ENCODE results near the gene KLHL8. TPM values are rescaled to one million over a fixed set of nuclear protein-coding genes. Genes with fewer than 3 reads are reported as not detected.

Gene KLHL8
- total and polyA plus RNA-seq, 2 donors (not counting 1 experiment from before 2014, with no cell fraction given), result 2.3 to 14.3 TPM

DNA sequence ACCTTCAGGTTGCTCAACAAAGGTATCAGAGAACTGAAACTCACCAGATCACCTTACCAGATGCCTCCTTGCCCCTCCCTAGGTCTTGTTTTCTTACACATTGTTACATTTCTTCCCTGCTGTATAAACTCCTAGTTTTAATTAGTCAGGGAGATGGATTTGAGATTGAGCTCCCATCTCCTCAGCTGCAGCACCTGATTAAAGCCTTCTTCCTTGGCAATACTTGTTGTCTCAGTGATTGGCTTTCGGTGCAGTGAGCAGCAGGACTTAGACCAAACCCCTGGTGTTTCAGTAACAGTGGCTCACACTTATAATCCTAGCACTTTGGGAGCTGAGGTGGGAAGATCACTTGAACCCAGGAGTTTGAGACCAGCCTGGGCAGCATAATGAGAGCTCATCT, 42.5 kb upstream of the KLHL8 start:
- peaks cover 9% of the 10 kb centered on the region for H3K27me3 Mint-ChIP-seq
- DNase-seq, result no peak
- Histone ChIP-seq H3K4me1 (ENCODE audit: control insufficient read depth in 2 of 2, insufficient read depth in 2 of 2, low read length in 2 of 2) (peaks cover 0 to 6% of the 10 kb centered on the region in 2 donors), H2AFZ (ENCODE audit: insufficient read depth, low read depth, low read length, poor library complexity, severe bottlenecking) (no peak overlapping the region), H3K4me3 (ENCODE audit: control extremely low read depth in 1 of 5, extremely low read depth in 1 of 5, insufficient read depth in 1 of 5, low read depth in 2 of 5, low read length in 4 of 5) (no peak overlapping the region), H4K20me1 (ENCODE audit: control insufficient read depth, insufficient read depth, low read length, poor library complexity, severe bottlenecking) (no peaks in the 10 kb centered on the region), H3K36me3 (replicated peaks in 1 of 2; ENCODE audit: control extremely low read depth in 1 of 2, control insufficient read depth in 1 of 2, extremely low read depth in 1 of 2, insufficient read depth in 2 of 2, low read length in 1 of 2) (no peaks in the 10 kb centered on the region), H3K9ac (ENCODE audit: low read length) (no peak overlapping the region), H3K79me2 (ENCODE audit: control insufficient read depth, insufficient read depth, low read length) (no peaks in the 10 kb centered on the region), H3K27ac (ENCODE audit: low read length in 2 of 2) (no peak overlapping the region), H3K27me3 (replicated peaks in 1 of 4; ENCODE audit: control extremely low read depth in 1 of 4, control insufficient read depth in 3 of 4, insufficient read depth in 4 of 4, low read length in 3 of 4) (no peaks in the 10 kb centered on the region), H3K4me2 (replicated peaks; ENCODE audit: low read depth, low read length, poor library complexity, severe bottlenecking) (no peak overlapping the region), H3K9me3 (ENCODE audit: control extremely low read depth in 1 of 3, control insufficient read depth in 2 of 3, insufficient read depth in 1 of 3, low read length in 2 of 3) (peaks cover 0 to 3% (median 1%) of the 10 kb centered on the region in 3 donors)
- peaks cover 7% of the 10 kb centered on the region for H3K4me1 Mint-ChIP-seq
- H3K4me3 Mint-ChIP-seq, result no peak overlapping the region
- no peak overlapping the region for H3K27ac Mint-ChIP-seq
- ChIA-PET POLR2A (no interaction called here), CTCF (no interaction called here)
- ATAC-seq (ENCODE audit: low read depth), result no peak
- intact Hi-C loops (cut with micrococcal nuclease), result no loop called here
- TF ChIP-seq EZH2 (IDR thresholded peaks at IDR 0.05; ENCODE audit: borderline replicate concordance, insufficient read depth, low read depth, low read length, poor library complexity, severe bottlenecking), result no peak
- TF ChIP-seq, protein P1, sequence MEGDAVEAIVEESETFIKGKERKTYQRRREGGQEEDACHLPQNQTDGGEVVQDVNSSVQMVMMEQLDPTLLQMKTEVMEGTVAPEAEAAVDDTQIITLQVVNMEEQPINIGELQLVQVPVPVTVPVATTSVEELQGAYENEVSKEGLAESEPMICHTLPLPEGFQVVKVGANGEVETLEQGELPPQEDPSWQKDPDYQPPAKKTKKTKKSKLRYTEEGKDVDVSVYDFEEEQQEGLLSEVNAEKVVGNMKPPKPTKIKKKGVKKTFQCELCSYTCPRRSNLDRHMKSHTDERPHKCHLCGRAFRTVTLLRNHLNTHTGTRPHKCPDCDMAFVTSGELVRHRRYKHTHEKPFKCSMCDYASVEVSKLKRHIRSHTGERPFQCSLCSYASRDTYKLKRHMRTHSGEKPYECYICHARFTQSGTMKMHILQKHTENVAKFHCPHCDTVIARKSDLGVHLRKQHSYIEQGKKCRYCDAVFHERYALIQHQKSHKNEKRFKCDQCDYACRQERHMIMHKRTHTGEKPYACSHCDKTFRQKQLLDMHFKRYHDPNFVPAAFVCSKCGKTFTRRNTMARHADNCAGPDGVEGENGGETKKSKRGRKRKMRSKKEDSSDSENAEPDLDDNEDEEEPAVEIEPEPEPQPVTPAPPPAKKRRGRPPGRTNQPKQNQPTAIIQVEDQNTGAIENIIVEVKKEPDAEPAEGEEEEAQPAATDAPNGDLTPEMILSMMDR (IDR thresholded peaks at IDR 0.05), result no peak
- WGBS (ENCODE audit: insufficient coverage), result 80% methylated on average over 1 of the region's 1 CpG
- H3K9me3 Mint-ChIP-seq (ENCODE audit: insufficient read depth), result no peaks in the 10 kb centered on the region

DNA sequence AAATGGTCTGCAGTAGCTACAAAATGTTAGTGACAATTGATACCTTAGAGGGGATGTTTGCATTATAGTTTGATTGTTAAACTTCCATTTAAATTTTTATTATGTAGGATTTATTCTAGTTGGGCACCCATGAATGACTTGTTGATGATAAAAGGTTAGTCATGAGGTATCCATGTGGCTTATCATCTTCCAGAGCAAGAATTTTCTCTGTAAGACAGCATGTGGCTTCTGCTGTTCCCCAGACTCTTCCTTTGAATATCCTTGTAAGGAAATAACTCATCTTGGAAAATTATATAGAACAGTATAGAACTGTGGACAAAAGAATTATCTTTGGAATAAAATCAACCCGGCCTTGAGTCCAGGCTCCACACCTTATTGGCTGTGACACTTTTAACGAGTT, 40.1 kb upstream of the KLHL8 start:
- Histone ChIP-seq H2AFZ (ENCODE audit: insufficient read depth, low read depth, low read length, poor library complexity, severe bottlenecking) (no peak overlapping the region), H3K4me2 (replicated peaks; ENCODE audit: low read depth, low read length, poor library complexity, severe bottlenecking) (no peak overlapping the region), H3K27me3 (replicated peaks in 1 of 4; ENCODE audit: control extremely low read depth in 1 of 4, control insufficient read depth in 3 of 4, insufficient read depth in 4 of 4, low read length in 3 of 4) (no peaks in the 10 kb centered on the region), H3K27ac (ENCODE audit: low read length in 2 of 2) (no peak overlapping the region), H3K79me2 (ENCODE audit: control insufficient read depth, insufficient read depth, low read length) (no peaks in the 10 kb centered on the region), H3K9me3 (ENCODE audit: control extremely low read depth in 1 of 3, control insufficient read depth in 2 of 3, insufficient read depth in 1 of 3, low read length in 2 of 3) (peaks cover 1 to 8% (median 3%) of the 10 kb centered on the region in 3 donors), H3K4me1 (ENCODE audit: control insufficient read depth in 2 of 2, insufficient read depth in 2 of 2, low read length in 2 of 2) (peaks cover 0 to 6% of the 10 kb centered on the region in 2 donors), H3K36me3 (replicated peaks in 1 of 2; ENCODE audit: control extremely low read depth in 1 of 2, control insufficient read depth in 1 of 2, extremely low read depth in 1 of 2, insufficient read depth in 2 of 2, low read length in 1 of 2) (no peaks in the 10 kb centered on the region), H3K9ac (ENCODE audit: low read length) (no peak overlapping the region), H3K4me3 (ENCODE audit: control extremely low read depth in 1 of 5, extremely low read depth in 1 of 5, insufficient read depth in 1 of 5, low read depth in 2 of 5, low read length in 4 of 5) (no peak overlapping the region), H4K20me1 (ENCODE audit: control insufficient read depth, insufficient read depth, low read length, poor library complexity, severe bottlenecking) (no peaks in the 10 kb centered on the region)
- Mint-ChIP-seq H3K4me3 (no peak overlapping the region), H3K9me3 (ENCODE audit: insufficient read depth) (peaks cover 4% of the 10 kb centered on the region), H3K27me3 (peaks cover 10% of the 10 kb centered on the region), H3K4me1 (peaks cover 7% of the 10 kb centered on the region), H3K27ac (no peak overlapping the region)
- ATAC-seq (ENCODE audit: low read depth) (no peak), DNase-seq (no peak)
- ChIA-PET POLR2A (no interaction called here), CTCF (no interaction called here)
- no peak for TF ChIP-seq EZH2 (IDR thresholded peaks at IDR 0.05; ENCODE audit: borderline replicate concordance, insufficient read depth, low read depth, low read length, poor library complexity, severe bottlenecking)
- TF ChIP-seq, protein P1 (IDR thresholded peaks at IDR 0.05), result no peak
- intact Hi-C loops (cut with micrococcal nuclease), result no loop called here
- no CpG with 5 or more reads among the region's 2 CpGs for WGBS (ENCODE audit: insufficient coverage)

All from B cell (primary cell).